ENCODE data around the gene LUC7L. TPM values are rescaled to one million over a fixed set of nuclear protein-coding genes. Genes with fewer than 3 reads are reported as not detected.

Gene LUC7L, protein sequence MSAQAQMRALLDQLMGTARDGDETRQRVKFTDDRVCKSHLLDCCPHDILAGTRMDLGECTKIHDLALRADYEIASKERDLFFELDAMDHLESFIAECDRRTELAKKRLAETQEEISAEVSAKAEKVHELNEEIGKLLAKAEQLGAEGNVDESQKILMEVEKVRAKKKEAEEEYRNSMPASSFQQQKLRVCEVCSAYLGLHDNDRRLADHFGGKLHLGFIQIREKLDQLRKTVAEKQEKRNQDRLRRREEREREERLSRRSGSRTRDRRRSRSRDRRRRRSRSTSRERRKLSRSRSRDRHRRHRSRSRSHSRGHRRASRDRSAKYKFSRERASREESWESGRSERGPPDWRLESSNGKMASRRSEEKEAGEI
- 29.1 and 51.1 TPM in 2 replicates for total RNA-seq

DNA sequence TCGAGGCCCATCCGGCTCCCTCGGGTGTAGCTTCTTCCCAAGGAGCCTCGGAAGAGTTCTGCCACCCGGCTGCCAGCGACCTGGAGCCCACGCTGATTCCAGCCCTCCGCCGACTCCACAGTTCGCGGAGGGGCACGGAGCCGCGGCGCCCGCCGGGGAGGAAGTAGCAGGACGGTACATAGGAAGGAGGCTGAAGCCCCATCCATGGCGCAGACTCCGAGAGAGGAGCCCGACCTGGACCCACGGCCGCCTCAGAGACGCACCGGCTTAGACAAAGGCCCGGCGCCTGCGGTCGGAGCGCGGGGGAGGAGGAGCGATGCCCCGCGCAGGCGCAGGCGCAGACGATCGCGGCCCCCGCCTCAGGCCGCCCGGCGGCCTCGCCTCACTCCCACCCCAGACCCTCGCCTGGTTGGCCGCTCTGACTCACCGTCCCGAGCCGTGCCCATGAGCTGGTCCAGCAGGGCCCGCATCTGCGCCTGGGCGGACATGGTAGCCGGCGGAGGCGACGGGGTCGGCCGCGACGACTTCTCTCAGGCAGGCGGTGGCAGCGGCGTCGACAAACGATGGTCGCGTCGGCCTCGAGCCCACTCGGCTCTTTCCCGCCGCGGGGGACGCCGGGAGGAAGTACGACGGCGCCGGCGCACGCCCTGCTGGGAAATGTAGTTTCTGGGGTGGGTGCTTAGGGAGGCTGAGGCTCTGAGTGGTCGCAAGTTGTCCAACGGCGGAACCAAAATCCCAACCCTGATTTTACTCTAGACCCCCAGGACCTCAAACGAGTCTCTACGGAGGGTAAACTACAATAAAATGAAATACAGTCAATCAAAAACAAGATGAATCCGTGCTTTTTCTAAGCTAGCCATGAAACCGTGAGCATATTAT, at the start of gene LUC7L:
TSS of gene LUC7L (minus strand) at position 598 of the 879 bp plus-strand sequence. CDS start at position 488, 110 bp downstream.

DNA sequence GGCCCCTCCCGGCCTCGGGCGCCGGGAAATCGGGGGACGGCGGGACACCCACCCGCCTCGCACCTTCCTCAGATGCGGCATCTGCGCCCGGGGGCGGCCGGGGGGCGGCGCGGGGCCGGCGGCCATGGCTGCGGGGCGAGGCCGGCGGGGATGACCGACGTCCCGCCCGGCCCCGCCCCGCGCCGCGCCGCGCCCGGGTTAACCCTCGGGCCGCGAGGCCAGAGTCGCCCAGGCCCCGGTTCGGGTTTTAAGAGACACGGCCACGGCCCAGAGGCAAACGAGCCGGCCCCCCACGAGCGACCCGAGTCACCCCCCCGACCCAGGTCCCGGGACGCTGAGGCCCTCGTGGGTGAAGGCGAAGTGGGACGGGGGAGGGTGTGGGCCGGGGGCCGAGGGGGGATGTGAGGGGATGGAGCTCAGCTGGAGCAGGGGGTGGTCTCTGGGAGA, 46.6 kb upstream of the LUC7L start, which contains the start of gene RGS11:
TSS of gene RGS11 (minus strand) at position 159 of the 447 bp plus-strand sequence. CDS start at position 126, 33 bp downstream.

DNA sequence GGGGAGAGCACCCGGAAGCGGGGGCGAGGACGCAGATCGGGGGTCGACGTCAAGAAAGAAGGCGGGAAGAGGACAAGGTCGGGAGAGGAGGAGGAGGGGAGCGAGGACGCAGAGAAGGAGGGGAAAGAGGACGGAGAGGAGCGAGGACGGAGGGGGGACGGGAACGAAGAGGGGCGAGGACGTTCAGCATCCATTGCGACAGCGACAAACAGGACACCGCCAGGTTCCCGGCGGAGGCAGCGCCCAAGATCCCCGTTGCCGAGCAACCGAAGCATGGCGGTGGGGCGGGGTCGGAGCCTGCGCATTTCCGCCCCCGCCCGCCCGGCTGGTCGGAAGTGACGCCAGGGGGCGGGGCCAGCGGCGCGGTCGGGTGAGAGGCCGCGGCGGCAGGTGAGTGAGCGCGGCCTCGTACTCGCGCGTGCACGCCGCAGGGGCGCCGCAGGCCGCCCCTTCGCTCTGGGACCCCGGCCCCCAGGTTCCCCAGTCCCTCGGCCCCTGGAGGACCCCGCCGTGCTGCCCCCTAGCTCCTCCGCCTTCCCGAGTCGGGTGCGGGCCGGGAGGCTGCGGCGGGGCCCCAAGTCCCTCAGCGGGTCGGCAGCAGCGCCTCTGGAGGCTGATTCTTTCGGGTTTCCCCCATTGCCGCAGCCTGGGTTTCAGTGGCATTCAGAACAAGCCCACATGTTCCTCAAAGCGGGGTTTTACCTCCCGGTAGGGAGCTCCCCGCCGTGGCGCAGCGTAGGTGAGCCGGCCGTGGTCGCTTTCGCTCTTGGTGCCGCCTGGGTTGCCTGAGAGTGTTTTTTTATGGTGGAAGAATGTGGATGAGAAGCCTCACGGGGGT, 5.4 kb upstream of the LUC7L start, which contains the start of gene FAM234A:
TSS of gene FAM234A (plus strand) at position 354 of the 838 bp plus-strand sequence. CDS start 19,593 bp downstream, outside the sequence.

DNA sequence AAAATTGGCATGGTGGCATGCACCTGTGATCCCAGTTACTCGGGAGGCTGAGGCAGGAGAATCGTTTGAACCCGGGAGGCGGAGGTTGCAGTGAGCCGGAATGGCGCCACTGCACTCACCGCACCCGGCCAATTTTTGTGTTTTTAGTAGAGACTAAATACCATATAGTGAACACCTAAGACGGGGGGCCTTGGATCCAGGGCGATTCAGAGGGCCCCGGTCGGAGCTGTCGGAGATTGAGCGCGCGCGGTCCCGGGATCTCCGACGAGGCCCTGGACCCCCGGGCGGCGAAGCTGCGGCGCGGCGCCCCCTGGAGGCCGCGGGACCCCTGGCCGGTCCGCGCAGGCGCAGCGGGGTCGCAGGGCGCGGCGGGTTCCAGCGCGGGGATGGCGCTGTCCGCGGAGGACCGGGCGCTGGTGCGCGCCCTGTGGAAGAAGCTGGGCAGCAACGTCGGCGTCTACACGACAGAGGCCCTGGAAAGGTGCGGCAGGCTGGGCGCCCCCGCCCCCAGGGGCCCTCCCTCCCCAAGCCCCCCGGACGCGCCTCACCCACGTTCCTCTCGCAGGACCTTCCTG, 49.1 kb downstream of the LUC7L start, which contains the start of gene HBQ1:
TSS of gene HBQ1 (plus strand) at position 359 of the 575 bp plus-strand sequence. CDS start at position 387, 28 bp downstream.

DNA sequence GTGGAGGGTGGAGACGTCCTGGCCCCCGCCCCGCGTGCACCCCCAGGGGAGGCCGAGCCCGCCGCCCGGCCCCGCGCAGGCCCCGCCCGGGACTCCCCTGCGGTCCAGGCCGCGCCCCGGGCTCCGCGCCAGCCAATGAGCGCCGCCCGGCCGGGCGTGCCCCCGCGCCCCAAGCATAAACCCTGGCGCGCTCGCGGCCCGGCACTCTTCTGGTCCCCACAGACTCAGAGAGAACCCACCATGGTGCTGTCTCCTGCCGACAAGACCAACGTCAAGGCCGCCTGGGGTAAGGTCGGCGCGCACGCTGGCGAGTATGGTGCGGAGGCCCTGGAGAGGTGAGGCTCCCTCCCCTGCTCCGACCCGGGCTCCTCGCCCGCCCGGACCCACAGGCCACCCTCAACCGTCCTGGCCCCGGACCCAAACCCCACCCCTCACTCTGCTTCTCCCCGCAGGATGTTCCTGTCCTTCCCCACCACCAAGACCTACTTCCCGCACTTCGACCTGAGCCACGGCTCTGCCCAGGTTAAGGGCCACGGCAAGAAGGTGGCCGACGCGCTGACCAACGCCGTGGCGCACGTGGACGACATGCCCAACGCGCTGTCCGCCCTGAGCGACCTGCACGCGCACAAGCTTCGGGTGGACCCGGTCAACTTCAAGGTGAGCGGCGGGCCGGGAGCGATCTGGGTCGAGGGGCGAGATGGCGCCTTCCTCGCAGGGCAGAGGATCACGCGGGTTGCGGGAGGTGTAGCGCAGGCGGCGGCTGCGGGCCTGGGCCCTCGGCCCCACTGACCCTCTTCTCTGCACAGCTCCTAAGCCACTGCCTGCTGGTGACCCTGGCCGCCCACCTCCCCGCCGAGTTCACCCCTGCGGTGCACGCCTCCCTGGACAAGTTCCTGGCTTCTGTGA, 52.5 kb downstream of the LUC7L start, which contains the start of gene HBA1:
TSS of gene HBA1 (plus strand) at position 204 of the 906 bp plus-strand sequence. CDS start at position 241, 37 bp downstream.

DNA sequence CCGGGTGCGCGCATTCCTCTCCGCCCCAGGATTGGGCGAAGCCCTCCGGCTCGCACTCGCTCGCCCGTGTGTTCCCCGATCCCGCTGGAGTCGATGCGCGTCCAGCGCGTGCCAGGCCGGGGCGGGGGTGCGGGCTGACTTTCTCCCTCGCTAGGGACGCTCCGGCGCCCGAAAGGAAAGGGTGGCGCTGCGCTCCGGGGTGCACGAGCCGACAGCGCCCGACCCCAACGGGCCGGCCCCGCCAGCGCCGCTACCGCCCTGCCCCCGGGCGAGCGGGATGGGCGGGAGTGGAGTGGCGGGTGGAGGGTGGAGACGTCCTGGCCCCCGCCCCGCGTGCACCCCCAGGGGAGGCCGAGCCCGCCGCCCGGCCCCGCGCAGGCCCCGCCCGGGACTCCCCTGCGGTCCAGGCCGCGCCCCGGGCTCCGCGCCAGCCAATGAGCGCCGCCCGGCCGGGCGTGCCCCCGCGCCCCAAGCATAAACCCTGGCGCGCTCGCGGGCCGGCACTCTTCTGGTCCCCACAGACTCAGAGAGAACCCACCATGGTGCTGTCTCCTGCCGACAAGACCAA, 56.8 kb downstream of the LUC7L start, which contains the start of gene HBA2:
TSS of gene HBA2 (plus strand) at position 503 of the 568 bp plus-strand sequence. CDS start at position 540, 37 bp downstream.

DNA sequence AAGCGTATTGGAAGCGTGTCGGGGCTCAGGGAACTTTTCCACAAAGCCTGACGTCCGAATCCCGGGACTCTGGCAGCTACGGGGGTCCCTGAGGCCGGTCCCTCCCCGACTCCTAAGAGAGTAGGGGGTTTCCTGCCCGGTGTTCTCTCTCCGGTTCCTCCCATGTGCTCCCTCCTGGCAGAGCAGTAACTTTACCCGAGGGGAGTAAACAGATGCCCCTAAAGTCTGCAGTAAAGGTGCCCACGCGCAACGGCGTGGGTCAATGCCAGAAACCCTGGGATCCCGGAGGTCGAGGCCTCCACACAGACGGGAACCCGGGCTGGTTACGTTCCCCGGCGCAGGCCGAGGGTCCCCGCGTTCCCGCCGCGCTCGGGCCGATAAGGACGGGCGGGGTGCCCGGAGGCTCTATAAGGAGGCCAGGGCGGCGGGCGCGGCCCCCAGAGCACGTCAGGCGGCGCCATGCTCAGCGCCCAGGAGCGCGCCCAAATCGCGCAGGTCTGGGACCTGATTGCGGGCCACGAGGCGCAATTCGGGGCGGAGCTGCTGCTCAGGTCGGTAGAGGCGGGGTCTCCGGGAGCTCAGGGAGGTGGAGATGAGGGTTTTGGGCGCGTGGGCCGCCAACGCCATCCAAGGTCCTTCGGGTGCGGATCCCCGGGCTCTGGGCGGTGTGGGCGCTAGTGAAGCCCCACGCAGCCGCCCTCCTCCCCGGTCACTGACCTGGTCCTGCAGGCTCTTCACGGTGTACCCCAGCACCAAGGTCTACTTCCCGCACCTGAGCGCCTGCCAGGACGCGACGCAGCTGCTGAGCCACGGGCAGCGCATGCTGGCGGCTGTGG, 63.5 kb downstream of the LUC7L start, which contains the start of gene HBM:
TSS of gene HBM (plus strand) at position 440 of the 836 bp plus-strand sequence. CDS start at position 460, 20 bp downstream.

DNA sequence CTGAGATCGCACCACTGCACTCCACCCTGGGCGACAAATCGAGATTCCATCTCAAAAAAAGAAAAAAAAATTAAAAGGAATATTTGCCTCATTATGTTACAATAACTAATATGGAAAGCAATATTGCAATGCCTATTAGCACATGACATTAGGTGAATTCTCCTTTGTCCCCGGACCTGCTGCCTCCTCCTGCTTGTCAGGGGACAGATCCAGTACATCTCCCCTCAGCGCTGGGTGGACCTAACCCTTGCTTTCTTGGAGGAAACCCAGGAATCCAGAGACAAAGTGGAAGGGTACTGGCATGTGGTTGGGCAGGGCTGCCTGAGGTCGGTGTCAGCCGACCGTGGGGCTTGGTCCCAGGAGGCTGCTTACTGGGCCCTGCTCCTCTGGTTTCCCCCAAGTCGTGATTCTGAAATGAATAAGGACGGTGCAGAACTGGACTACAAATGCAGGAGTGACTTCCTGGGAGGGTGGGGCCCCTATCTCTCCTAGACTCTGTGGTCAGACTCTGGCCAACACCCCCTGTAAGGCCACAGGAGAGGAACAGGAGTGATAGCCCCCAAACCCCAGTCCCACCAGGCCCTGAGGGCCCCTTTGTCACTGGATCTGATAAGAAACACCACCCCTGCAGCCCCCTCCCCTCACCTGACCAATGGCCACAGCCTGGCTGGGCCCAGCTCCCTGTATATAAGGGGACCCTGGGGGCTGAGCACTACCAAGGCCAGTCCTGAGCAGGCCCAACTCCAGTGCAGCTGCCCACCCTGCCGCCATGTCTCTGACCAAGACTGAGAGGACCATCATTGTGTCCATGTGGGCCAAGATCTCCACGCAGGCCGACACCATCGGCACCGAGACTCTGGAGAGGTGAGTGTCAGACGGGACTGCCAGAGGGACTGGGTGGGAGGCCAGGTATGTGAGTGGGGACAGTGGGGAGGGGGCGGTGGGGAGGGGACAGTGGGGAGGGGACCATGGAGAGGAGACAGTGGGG, 76.8 kb downstream of the LUC7L start, which contains the start of gene HBZ:
TSS of gene HBZ (plus strand) at position 504 of the 988 bp plus-strand sequence. CDS start at position 770, 266 bp downstream.

Other genes starting within 250 kb of the LUC7L start
- 5.5 and 7.3 TPM in 2 replicates for gene POLR3K, start 175.8 kb downstream of the LUC7L start, total RNA-seq
- 18.9 and 47.1 TPM in 2 replicates for gene SNRNP25, start 175.6 kb downstream of the LUC7L start, total RNA-seq
- gene RHBDF1, start 156.8 kb downstream of the LUC7L start, total RNA-seq, result 17.8 and 43.6 TPM in 2 replicates
- gene MPG, start 151.2 kb downstream of the LUC7L start, total RNA-seq, result 77.2 and 180 TPM in 2 replicates
- 3.1 and 16.6 TPM in 2 replicates for gene NPRL3, start 90.8 kb downstream of the LUC7L start, total RNA-seq
- 0.19 TPM in 1 of 2 replicates, not detected in the other for gene HBZ, start 76.8 kb downstream of the LUC7L start, total RNA-seq
- gene HBM, start 63.5 kb downstream of the LUC7L start, total RNA-seq, result not detected in 2 replicates
- gene HBA2, start 56.6 kb downstream of the LUC7L start, total RNA-seq, result 0.32 TPM in 1 of 2 replicates, not detected in the other
- not detected in 2 replicates for gene HBA1, start 52.8 kb downstream of the LUC7L start, total RNA-seq
- 0.97 TPM in 1 of 2 replicates, not detected in the other for gene HBQ1, start 49.0 kb downstream of the LUC7L start, total RNA-seq
- 30.1 and 67.4 TPM in 2 replicates for gene FAM234A, start 5.4 kb upstream of the LUC7L start, total RNA-seq
- 0.81 and 1.6 TPM in 2 replicates for gene RGS11, start 46.5 kb upstream of the LUC7L start, total RNA-seq
- 0.13 TPM in 1 of 2 replicates, not detected in the other for gene ARHGDIG, start 51.1 kb upstream of the LUC7L start, total RNA-seq
- gene PDIA2, start 53.7 kb upstream of the LUC7L start, total RNA-seq, result not detected in 2 replicates
- gene AXIN1, start 123.3 kb upstream of the LUC7L start, total RNA-seq, result 16.4 and 27.1 TPM in 2 replicates
- 61.0 and 77.7 TPM in 2 replicates for gene MRPL28, start 141.1 kb upstream of the LUC7L start, total RNA-seq
- gene PGAP6, start 152.5 kb upstream of the LUC7L start, total RNA-seq, result 82.7 and 108 TPM in 2 replicates
- gene NME4, start 167.8 kb upstream of the LUC7L start, total RNA-seq, result 44.0 and 53.7 TPM in 2 replicates
- 14.2 and 19.1 TPM in 2 replicates for gene DECR2, start 172.4 kb upstream of the LUC7L start, total RNA-seq
- gene RAB11FIP3, start 196.2 kb upstream of the LUC7L start, total RNA-seq, result 17.5 and 41.9 TPM in 2 replicates

Measured in bladder microvascular endothelial cell (primary cell).